Heart left ventricle (tissue), 16 donors: Measurements from ENCODE around the gene ABCD4. TPM values are rescaled to one million over a fixed set of nuclear protein-coding genes. Genes with fewer than 3 reads are reported as not detected.

Source experiments
- ATAC-seq, 4 donors: fragments of 200-7000 bp; cut with Tn5 transposase; one replicate each; pipeline ENCODE4 v1.9.1; 2020 to 2022; ENCODE audit warnings: moderate library complexity in 4 of 4, mild to moderate bottlenecking in 3 of 4, moderate number of reproducible peaks in 1 of 4
- DNase-seq, 5 donors: peaks; one replicate each; pipeline ENCODE4 v3.0.0-alpha.2; 2020
- H3K27ac ChIP-seq, 12 donors: fragments of 200-600 bp; sonication (generic) in 4 of 12; one replicate each; pipeline versions ENCODE4 v1.5.0 to v1.8.0; 2016 to 2022; ENCODE audit warnings: mild to moderate bottlenecking in 2 of 12
- H3K27me3 ChIP-seq, 9 donors: fragments of 200-600 bp; sonication (generic) in 2 of 9; one replicate each; pipeline versions ENCODE4 v1.5.1 to v1.8.0; 2016 to 2022; ENCODE audit warnings: mild to moderate bottlenecking in 3 of 9
- H3K36me3 ChIP-seq, 9 donors: fragments of 200-600 bp; sonication (generic) in 2 of 9; one replicate each; pipeline versions ENCODE4 v1.5.0 to v1.8.0; 2018 to 2022; ENCODE audit warnings: mild to moderate bottlenecking in 2 of 9
- H3K4me1 ChIP-seq, 12 donors: fragments of 200-600 bp; sonication (generic) in 4 of 12; one replicate each; pipeline versions ENCODE4 v1.5.0 to v1.8.0; 2016 to 2022; ENCODE audit warnings: mild to moderate bottlenecking in 3 of 12
- H3K4me3 ChIP-seq, 12 donors: fragments of 200-600 bp; sonication (generic) in 4 of 12; one replicate each; pipeline versions ENCODE4 v1.5.0 to v1.8.0; 2017 to 2022; ENCODE audit warnings: mild to moderate bottlenecking in 9 of 12, moderate library complexity in 4 of 12
- H3K9me3 ChIP-seq, 12 donors: fragments of 200-600 bp; sonication (generic) in 4 of 12; one replicate each; pipeline versions ENCODE4 v1.5.0 to v1.8.0; 2016 to 2022; ENCODE audit warnings: mild to moderate bottlenecking in 1 of 12
- CTCF ChIP-seq, 12 donors: fragments of 200-600 bp; sonication (generic) in 4 of 12; IDR thresholded peaks; one replicate each; pipeline versions ENCODE4 v1.5.0 to v1.8.0; 2018 to 2022; ENCODE audit warnings: antibody characterized with exemption in 12 of 12, mild to moderate bottlenecking in 5 of 12
- POLR2A ChIP-seq, 2 donors: fragments of 450-650 bp; IDR thresholded peaks; one replicate each; pipeline ENCODE4 v1.6.1; 2017; ENCODE audit warnings: antibody characterized with exemption in 2 of 2, mild to moderate bottlenecking in 2 of 2, moderate library complexity in 2 of 2
- WGBS, 4 donors: extraction: QIAGEN DNeasy Blood & Tissue Kit in 2 of 4; methylation state at CpG; one replicate each; pipeline versions ENCODE4 v1.1.5 to v1.1.7; 2013 to 2018; 5-methylcytosine and 5-hydroxymethylcytosine counted together
- intact Hi-C, 10 donors: fragments of 100-400 bp; cut with DNase I; formaldehyde crosslinking; loops; one replicate each; pipeline versions ENCODE4 v1.11.1 to v1.14.2; 2022
- polyA plus RNA-seq, 2 donors: library from polyadenylated mRNA; stranded (reverse); fragments of 200-250 nt; gene quantifications; one replicate each; pipeline ENCODE4 v1.2.3, GENCODE V29; 2013
- total RNA-seq, 9 donors: library from RNA; depleted of rRNA in 2 of 9; stranded (reverse); fragments of >200 nt in 2 of 9; fragmentation: NEBNext Ultra II Directional in 3 of 9; extraction: Animal tissue kit (Norgen Biotek cat#: 25700) in 3 of 9; gene quantifications; one replicate each; pipeline versions ENCODE4 v1.1.0 to v1.2.4, GENCODE V29; 2016 to 2023
- donor health status: ischemic (EF 13 %, LVEDD 7.1; RV severe dilation, severe dysfunction).
- donor health status: healthy with polysubstance abuse.
- donor health status: DM: no; HTN: yes; CAD: no.
- donor health status: DM: no; HTN: no; CAD: no.
- donor health status: ischemic (EF 25% LVEDD 6.9; RV normal size, moderate dysfunction).
- donor health status: ischemic (EF 25% LVEDD 5.7; RV mildly dilated, moderate dysfunction).
- donor health status: healthy.
- donor health status: DM: yes; HTN: yes; CAD: no.
- donor health status: ischemic (EF 35%, LVEDD 5.7; RV mildly dilated, moderate dysfunction).
- donor health status: nonischemic (EF 11% LVEDD 7.7; RV severe dilation, severe dysfunction).
- donor health status: DM: yes; HTN: yes; CAD: no.
- donor health status: PGD.
- donor health status: ischemic (EF 29% LVEDD 5.4; RV normal size, mild dysfunction).
- donor health status: nonischemic (EF 23%, LVEDD 6.1; RV moderate dilation, normal function).

Gene ABCD4
- total and polyA plus RNA-seq, 11 donors, result 11.2 to 42.9 (median 22.3) TPM

- Histone ChIP-seq H3K9me3 (no peaks in the 10 kb centered on the region), H3K4me1 (peaks cover 0 to 18% (median 12%) of the 10 kb centered on the region in 12 donors), H3K4me3 (peak overlapping the region; percentile 47 to 88 (median 70)), H3K27me3 (peaks cover 0 to 19% (median 0%) of the 10 kb centered on the region in 9 donors), H3K27ac (peak overlapping the region in 4 of 12 donors; percentile 2 to 12 (median 8)), H3K36me3 (no peaks in the 10 kb centered on the region)
- ATAC-seq (peak; percentile 43 to 90 (median 78)), DNase-seq (peak in 3 of 5 donors; percentile 52 to 77 (median 56))
- 3 to 11% (median 5%) methylated on average over 30 to 68 of the region's 68 CpGs for WGBS, 4 donors
- intact Hi-C loops, result loop anchor here in 3 of 10 donors (2.0 kb wide), 2 partner anchors 147 to 151 kb away; no protein-coding TSS in a partner anchor
- TF ChIP-seq POLR2A (IDR thresholded peaks at IDR 0.05), result no peak
- TF ChIP-seq CTCF (IDR thresholded peaks at IDR 0.05), result peak; percentile 89 to 100 (median 98)
Measured at GRCh38 chr14:74257078-74257940, 45.4 kb downstream of the ABCD4 start.

GRCh38 chr14:74255281-74255680, 47.5 kb downstream of the ABCD4 start:
- TF ChIP-seq POLR2A (IDR thresholded peaks at IDR 0.05) (no peak), CTCF (IDR thresholded peaks at IDR 0.05) (no peak)
- H3K4me3 ChIP-seq, result no peak overlapping the region
- H3K27me3 ChIP-seq, result peaks cover 0 to 19% (median 0%) of the 10 kb centered on the region in 9 donors
- peaks cover 0 to 21% (median 14%) of the 10 kb centered on the region in 12 donors for H3K4me1 ChIP-seq
- H3K36me3 ChIP-seq, result no peaks in the 10 kb centered on the region
- H3K27ac ChIP-seq, result no peak overlapping the region
- intact Hi-C loops, result loop anchor here in 1 of 10 donors (2.0 kb wide), 1 partner anchor 142 kb away; no protein-coding TSS in a partner anchor
- 75 to 86% (median 80%) methylated on average over 3 of the region's 3 CpGs for WGBS, 4 donors
- ATAC-seq (no peak), DNase-seq (no peak)
- no peaks in the 10 kb centered on the region for H3K9me3 ChIP-seq

GRCh38 chr14:74249433-74250375, 53.0 kb downstream of the ABCD4 start:
- DNase-seq, result no peak
- Histone ChIP-seq H3K36me3 (no peaks in the 10 kb centered on the region), H3K27ac (no peak overlapping the region), H3K9me3 (no peaks in the 10 kb centered on the region), H3K4me3 (no peak overlapping the region), H3K4me1 (peaks cover 0 to 7% (median 2%) of the 10 kb centered on the region in 12 donors), H3K27me3 (peaks cover 0 to 38% (median 15%) of the 10 kb centered on the region in 9 donors)
- intact Hi-C loops, result loop anchor here in 8 of 10 donors (2.0 to 5.0 kb wide), 6 partner anchors 31 to 139 kb away; no protein-coding TSS in a partner anchor
- no peak for ATAC-seq
- TF ChIP-seq POLR2A (IDR thresholded peaks at IDR 0.05), result no peak
- TF ChIP-seq CTCF (IDR thresholded peaks at IDR 0.05), result no peak
- 80 to 85% (median 82%) methylated on average over 12 of the region's 12 CpGs for WGBS, 4 donors
